ENCODE results near the gene ZIC4.

The ZIC4 gene

GRCh38 chr3:147410116-147410525 is 3.8 kb upstream of the ZIC4 start:
- H3K4me3 ChIP-seq (ENCODE audit: low read depth, low read length) = no peak overlapping the region
- DNase-seq (ENCODE audit: low read depth) = no peak
- no peak for TF ChIP-seq CTCF (IDR thresholded peaks at IDR 0.05; ENCODE audit: control insufficient read depth, extremely low read depth, insufficient read depth)

- DNase-seq (ENCODE audit: low read depth) = no peak
- H3K4me3 ChIP-seq (ENCODE audit: low read depth, low read length) = no peak within 1 kb of the TSS
- TF ChIP-seq CTCF (IDR thresholded peaks at IDR 0.05; ENCODE audit: control insufficient read depth, extremely low read depth, insufficient read depth) = no peak
Observed at GRCh38 chr3:147409143-147410115, 3.1 kb upstream of the ZIC4 start, which contains the start of gene ZIC1. ZIC1 (plus strand) TSS chr3:147409365; CDS start chr3:147410113, 748 bp downstream.

- no peak overlapping the region for H3K4me3 ChIP-seq (ENCODE audit: low read depth, low read length)
- TF ChIP-seq CTCF (IDR thresholded peaks at IDR 0.05; ENCODE audit: control insufficient read depth, extremely low read depth, insufficient read depth) = no peak
- DNase-seq (ENCODE audit: low read depth) = no peak
Observed at GRCh38 chr3:147408188-147409100, 2.1 kb upstream of the ZIC4 start.

GRCh38 chr3:147407498-147408187 is 1.3 kb upstream of the ZIC4 start:
- H3K4me3 ChIP-seq (ENCODE audit: low read depth, low read length) = no peak overlapping the region
- DNase-seq (ENCODE audit: low read depth) = no peak
- no peak for TF ChIP-seq CTCF (IDR thresholded peaks at IDR 0.05; ENCODE audit: control insufficient read depth, extremely low read depth, insufficient read depth)

- no peak for DNase-seq (ENCODE audit: low read depth)
- H3K4me3 ChIP-seq (ENCODE audit: low read depth, low read length) = no peak overlapping the region
- no peak for TF ChIP-seq CTCF (IDR thresholded peaks at IDR 0.05; ENCODE audit: control insufficient read depth, extremely low read depth, insufficient read depth)
Observed at GRCh38 chr3:147407114-147407497, 763 bp upstream of the ZIC4 start.

GRCh38 chr3:147405231-147406027 is 914 bp downstream of the ZIC4 start:
- no peak for DNase-seq (ENCODE audit: low read depth)
- H3K4me3 ChIP-seq (ENCODE audit: low read depth, low read length) = no peak overlapping the region
- TF ChIP-seq CTCF (IDR thresholded peaks at IDR 0.05; ENCODE audit: control insufficient read depth, extremely low read depth, insufficient read depth) = no peak
